Measurements from ENCODE around the gene DAPK2.

The DAPK2 gene

DNA sequence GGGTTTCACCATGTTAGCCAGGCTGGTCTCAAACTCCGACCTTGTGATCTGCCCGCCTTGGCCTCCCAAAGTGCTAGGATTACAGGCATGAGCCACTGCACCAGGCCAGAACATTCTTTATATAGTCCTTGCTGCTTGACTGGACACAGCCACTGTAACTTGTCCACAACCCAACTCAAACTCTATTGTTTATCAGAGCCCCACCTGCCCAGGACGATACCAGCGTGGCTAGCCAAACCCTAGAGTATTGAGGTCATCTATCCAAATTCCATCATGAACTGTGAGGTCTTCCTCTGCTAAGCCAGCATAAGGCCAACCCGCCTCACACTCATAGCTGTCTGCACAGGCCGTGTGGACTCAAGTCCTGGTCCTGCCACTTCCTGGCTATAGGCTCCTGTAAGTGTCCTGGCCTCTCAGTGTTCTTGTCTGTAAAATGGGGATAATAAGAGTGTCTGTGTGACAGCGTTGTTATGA is 63.9 kb downstream of the DAPK2 start:
- H3K36me3 Mint-ChIP-seq (ENCODE audit: low read depth) = no peaks in the 10 kb centered on the region
- no peak for DNase-seq
- no peaks in the 10 kb centered on the region for H3K27me3 Mint-ChIP-seq (ENCODE audit: low read depth, poor library complexity)
- H3K4me3 Mint-ChIP-seq = no peak overlapping the region
- TF ChIP-seq, protein P1, sequence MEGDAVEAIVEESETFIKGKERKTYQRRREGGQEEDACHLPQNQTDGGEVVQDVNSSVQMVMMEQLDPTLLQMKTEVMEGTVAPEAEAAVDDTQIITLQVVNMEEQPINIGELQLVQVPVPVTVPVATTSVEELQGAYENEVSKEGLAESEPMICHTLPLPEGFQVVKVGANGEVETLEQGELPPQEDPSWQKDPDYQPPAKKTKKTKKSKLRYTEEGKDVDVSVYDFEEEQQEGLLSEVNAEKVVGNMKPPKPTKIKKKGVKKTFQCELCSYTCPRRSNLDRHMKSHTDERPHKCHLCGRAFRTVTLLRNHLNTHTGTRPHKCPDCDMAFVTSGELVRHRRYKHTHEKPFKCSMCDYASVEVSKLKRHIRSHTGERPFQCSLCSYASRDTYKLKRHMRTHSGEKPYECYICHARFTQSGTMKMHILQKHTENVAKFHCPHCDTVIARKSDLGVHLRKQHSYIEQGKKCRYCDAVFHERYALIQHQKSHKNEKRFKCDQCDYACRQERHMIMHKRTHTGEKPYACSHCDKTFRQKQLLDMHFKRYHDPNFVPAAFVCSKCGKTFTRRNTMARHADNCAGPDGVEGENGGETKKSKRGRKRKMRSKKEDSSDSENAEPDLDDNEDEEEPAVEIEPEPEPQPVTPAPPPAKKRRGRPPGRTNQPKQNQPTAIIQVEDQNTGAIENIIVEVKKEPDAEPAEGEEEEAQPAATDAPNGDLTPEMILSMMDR (IDR thresholded peaks at IDR 0.05) = no peak
- H3K4me1 Mint-ChIP-seq = peaks cover 52% of the 10 kb centered on the region
- no peaks in the 10 kb centered on the region for H3K9me3 Mint-ChIP-seq
- peak overlapping the region; percentile 22 for H3K27ac Mint-ChIP-seq

DNA sequence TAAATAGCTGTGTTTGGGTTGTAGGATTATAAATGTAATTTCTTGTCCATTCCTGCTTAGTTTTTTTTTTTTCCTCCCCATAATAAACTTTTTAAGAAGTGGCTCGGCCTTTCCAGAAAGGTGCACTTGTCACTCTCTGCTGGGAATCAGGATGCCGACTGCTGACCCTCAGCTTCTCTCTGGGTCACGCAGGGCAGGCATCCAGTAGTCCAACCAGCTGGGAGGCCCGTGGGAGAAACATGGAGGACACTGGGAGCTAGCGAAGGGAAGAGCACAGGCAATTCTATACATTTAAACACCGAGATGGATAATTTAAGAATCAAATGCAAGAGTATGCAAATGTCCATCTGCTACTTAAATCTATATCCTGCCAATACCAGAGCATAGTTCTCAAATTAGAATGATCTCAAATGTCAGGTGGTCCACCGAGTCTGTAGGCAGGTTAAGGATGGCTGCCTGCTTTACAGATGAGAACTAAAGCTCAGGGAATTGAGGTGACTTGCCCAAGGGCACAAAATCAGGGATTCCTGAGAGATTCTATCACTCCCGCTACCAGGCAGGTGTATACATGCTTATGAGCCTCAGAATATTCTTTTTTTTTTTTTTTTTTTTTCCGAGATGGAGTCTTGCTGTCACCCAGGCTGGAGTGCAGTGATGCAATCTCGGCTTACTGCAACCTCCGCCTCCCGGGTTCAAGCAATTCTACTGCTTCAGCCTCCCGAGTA is 64.5 kb downstream of the DAPK2 start:
- Mint-ChIP-seq H3K36me3 (ENCODE audit: low read depth) (no peaks in the 10 kb centered on the region), H3K9me3 (no peaks in the 10 kb centered on the region), H3K27ac (no peak overlapping the region), H3K4me3 (no peak overlapping the region), H3K27me3 (ENCODE audit: low read depth, poor library complexity) (no peaks in the 10 kb centered on the region), H3K4me1 (peaks cover 52% of the 10 kb centered on the region)
- TF ChIP-seq, protein P1 (IDR thresholded peaks at IDR 0.05) = no peak
- no peak for DNase-seq

DNA sequence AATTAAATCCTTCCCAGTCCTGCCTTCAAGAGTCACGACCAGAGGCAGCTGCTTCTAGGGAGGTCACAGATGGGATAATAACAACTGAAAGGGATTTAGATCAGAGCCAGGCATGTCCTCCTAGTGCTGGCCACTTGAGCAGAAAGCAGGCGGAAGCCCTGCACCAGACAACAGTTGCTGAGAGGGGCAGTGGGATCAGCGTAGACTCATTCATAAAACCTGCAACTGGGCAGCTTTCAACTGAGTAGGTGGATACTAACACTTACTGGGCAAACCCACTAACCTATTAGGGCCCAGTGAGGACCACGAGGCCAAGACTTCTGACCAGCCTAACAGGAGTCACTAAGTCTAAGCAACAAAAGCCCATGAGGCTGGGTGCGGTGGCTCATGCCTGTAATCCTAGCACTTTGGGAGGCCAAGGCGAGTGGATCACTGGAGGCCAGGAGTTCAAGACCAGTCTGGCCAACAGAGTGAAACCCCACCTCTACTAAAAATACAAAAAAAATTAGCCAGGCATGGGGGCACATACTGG is 67.0 kb downstream of the DAPK2 start:
- Mint-ChIP-seq H3K4me1 (peaks cover 52% of the 10 kb centered on the region), H3K27me3 (ENCODE audit: low read depth, poor library complexity) (no peaks in the 10 kb centered on the region), H3K4me3 (no peak overlapping the region), H3K36me3 (ENCODE audit: low read depth) (no peaks in the 10 kb centered on the region), H3K9me3 (no peaks in the 10 kb centered on the region), H3K27ac (peak overlapping the region; percentile 58)
- DNase-seq = no peak
- TF ChIP-seq, protein P1 (IDR thresholded peaks at IDR 0.05) = no peak

DNA sequence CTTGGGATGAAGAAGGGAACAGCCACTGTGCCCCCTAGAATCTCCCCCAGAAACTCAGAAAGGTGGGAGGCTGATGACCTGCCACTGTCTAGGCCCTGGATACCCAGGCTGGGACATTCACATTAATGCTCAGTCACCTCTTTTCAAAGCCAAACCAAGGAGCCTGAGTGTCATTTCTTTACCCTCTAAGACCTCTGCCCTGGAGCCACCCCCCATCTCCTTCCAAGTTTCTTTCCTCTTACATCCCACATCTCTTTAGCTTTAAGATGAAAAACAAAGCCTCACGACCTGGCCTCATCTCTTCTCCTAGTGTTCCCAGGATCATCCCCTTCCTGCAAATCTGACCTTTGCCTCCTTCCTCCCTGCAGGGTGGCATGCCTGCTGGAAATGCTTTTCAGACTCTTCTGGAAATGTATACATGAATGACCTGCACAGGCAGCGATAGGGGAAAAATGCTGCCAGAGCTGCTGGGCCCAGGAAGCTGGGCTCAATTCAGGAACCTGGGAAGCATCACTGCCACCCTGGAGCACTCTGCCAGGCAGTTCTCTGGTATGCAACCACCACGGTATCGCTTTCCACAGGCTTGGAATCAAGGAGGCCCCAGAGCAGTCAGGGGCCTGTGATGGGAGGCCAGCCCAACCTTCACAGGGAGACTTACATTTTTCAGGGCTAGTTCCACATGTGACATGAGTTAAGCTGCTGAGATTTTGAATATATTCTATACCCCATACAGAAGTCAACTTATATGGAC is 67.6 kb downstream of the DAPK2 start:
- H3K4me1 Mint-ChIP-seq = peaks cover 49% of the 10 kb centered on the region
- no peaks in the 10 kb centered on the region for H3K9me3 Mint-ChIP-seq
- DNase-seq = no peak
- H3K36me3 Mint-ChIP-seq (ENCODE audit: low read depth) = no peaks in the 10 kb centered on the region
- TF ChIP-seq, protein P1 (IDR thresholded peaks at IDR 0.05) = no peak
- no peaks in the 10 kb centered on the region for H3K27me3 Mint-ChIP-seq (ENCODE audit: low read depth, poor library complexity)
- peak overlapping the region; percentile 58 for H3K27ac Mint-ChIP-seq
- no peak overlapping the region for H3K4me3 Mint-ChIP-seq

DNA sequence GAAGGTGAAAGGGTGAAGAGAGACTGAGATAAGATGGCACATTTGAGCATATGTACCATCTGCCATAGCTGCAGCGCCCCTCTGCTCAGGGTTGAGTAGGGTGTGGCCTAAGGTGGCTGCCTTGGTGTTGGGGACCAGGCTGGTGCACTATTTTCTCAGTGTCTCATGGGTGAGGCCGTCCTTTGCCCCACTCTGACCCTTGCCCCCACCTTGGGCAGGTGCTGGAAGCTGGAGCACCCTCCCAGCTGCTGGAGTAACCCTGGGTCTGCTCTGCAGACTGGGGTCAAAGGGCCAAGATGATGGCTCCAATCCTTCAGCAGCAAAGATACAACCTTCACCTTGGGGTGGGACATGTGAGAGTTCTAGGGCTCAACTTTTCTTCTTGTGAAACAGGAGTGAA is 69.2 kb downstream of the DAPK2 start:
- Mint-ChIP-seq H3K4me3 (no peak overlapping the region), H3K4me1 (peaks cover 35% of the 10 kb centered on the region), H3K9me3 (no peaks in the 10 kb centered on the region), H3K27me3 (ENCODE audit: low read depth, poor library complexity) (no peaks in the 10 kb centered on the region), H3K36me3 (ENCODE audit: low read depth) (no peaks in the 10 kb centered on the region), H3K27ac (no peak overlapping the region)
- no peak for DNase-seq
- TF ChIP-seq, protein P1 (IDR thresholded peaks at IDR 0.05) = no peak

Data from nephron progenitor cell (in vitro differentiated cells).